T-helper 2 cell treated with Interferon-gamma antibody and Interleukin-4, amounts not matched to agents 100 ng/mL and 5 ng/mL, for 36 hours (primary cell): Measurements from ENCODE around the gene AGAP6. TPM values are rescaled to one million over a fixed set of nuclear protein-coding genes. Genes with fewer than 3 reads are reported as not detected.
"Not testable (repeated sequence)": the region's sequence is repeated elsewhere in the genome, so short reads cannot be mapped to it uniquely, and the experiment has no call there.

Experiments used
- intact Hi-C: fragments of 100-400 bp; cut with micrococcal nuclease; formaldehyde crosslinking; loops from one replicate; pipeline ENCODE4 v1.15.1; 2023
- total RNA-seq: library from RNA; stranded (reverse); gene quantifications from 2 replicates; pipeline ENCODE4 v1.2.3, GENCODE V29; 2022

Gene AGAP6
- total RNA-seq, 1 donor from 2014 or later: 20.7 TPM

- intact Hi-C loops: not testable (repeated sequence)
Measured at GRCh38 chr10:50024716-50025383, 36.6 kb downstream of the AGAP6 start.

GRCh38 chr10:50025627-50026026 is 37.4 kb downstream of the AGAP6 start:
- intact Hi-C loops: no loop called here

GRCh38 chr10:50027195-50027594 is 39.0 kb downstream of the AGAP6 start:
- intact Hi-C loops: no loop called here

GRCh38 chr10:50033481-50033880 is 45.3 kb downstream of the AGAP6 start:
- intact Hi-C loops: no loop called here

GRCh38 chr10:50035337-50035736 is 47.1 kb downstream of the AGAP6 start:
- intact Hi-C loops: not testable (repeated sequence)

- intact Hi-C loops: no loop called here
Measured at GRCh38 chr10:50044941-50045664, 56.9 kb downstream of the AGAP6 start.

- intact Hi-C loops: not testable (repeated sequence)
Measured at GRCh38 chr10:50046457-50046856, 58.3 kb downstream of the AGAP6 start.

GRCh38 chr10:50047594-50047993 is 59.4 kb downstream of the AGAP6 start:
- intact Hi-C loops: not testable (repeated sequence)

- intact Hi-C loops: not testable (repeated sequence)
Measured at GRCh38 chr10:50051995-50052660, 63.9 kb downstream of the AGAP6 start.

- intact Hi-C loops: not testable (repeated sequence)
Measured at GRCh38 chr10:50052778-50053376, 64.7 kb downstream of the AGAP6 start.

GRCh38 chr10:50055494-50056292 is 67.5 kb downstream of the AGAP6 start:
- intact Hi-C loops: not testable (repeated sequence)

- intact Hi-C loops: not testable (repeated sequence)
Measured at GRCh38 chr10:50056654-50057053, 68.4 kb downstream of the AGAP6 start.

GRCh38 chr10:50058727-50059126 is 70.5 kb downstream of the AGAP6 start:
- intact Hi-C loops: not testable (repeated sequence)

GRCh38 chr10:50059946-50060345 is 71.7 kb downstream of the AGAP6 start:
- intact Hi-C loops: loop anchor here (10.0 kb wide), 1 partner anchor 565 kb away; the partner anchor contains the start of gene SGMS1

Other genes starting within 250 kb of the AGAP6 start
- gene OGDHL, start 226.1 kb upstream of the AGAP6 start, total RNA-seq: 0.20 and 0.36 TPM in 2 replicates
- gene PARG, start 46.4 kb upstream of the AGAP6 start, total RNA-seq: 28.6 and 30.1 TPM in 2 replicates
- gene TIMM23B, start 46.4 kb upstream of the AGAP6 start, total RNA-seq: 20.5 and 21.9 TPM in 2 replicates
- 33.3 and 39.6 TPM in 2 replicates for gene WASHC2A, start 79.5 kb downstream of the AGAP6 start, total RNA-seq